ENCODE measurements around the gene PATL1.

GRCh38 chr11:59654893-59655292, 13.9 kb downstream of the PATL1 start:
- no peak for TF ChIP-seq CTCF (IDR thresholded peaks at IDR 0.05)
- TF ChIP-seq EZH2 (IDR thresholded peaks at IDR 0.05; ENCODE audit: borderline replicate concordance, insufficient read depth, low read depth, low read length, poor library complexity, severe bottlenecking): no peak
